Embryonic facial prominence (tissue), 1 donor: ENCODE data around the gene TMC1.

Experiments
- DNase-seq: peaks from one replicate; pipeline ENCODE4 v3.0.0-alpha.2; 2016; ENCODE audit errors: extremely low spot score

The TMC1 gene

DNA sequence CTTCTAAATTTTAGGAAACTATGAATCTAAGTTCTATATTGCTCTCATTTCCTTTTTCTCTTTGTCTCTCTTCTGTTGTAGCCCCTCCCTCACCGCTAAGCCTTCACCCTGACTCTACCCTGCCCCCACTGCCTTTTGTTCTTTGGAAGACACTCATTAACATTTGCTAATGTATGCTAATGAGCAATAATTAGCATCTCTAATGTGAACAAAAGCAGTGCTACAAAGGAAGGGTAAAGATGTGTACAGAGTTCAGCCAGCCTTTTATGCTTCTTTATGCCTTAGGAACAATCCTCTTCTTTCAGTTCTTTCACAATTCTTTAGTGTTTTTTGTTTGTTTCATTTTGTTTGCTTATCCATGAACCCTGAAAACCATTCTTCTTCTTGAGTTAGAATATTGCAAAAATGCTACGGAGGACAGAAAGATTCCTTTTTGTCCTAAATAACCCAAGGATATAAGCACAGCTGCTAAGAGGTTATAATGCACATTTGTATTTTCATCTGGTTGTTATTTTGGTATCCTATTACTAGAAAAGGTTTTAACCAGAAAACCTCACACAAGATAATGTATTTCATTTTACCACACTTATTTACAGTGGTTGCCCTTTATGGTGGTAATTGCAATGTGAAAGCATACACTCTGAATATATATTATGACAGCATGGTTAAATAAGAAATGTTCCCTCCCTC, 159.3 kb downstream of the TMC1 start:
- DNase-seq = peak; percentile 12

GRCh38 chr9:72681283-72681630, 159.8 kb downstream of the TMC1 start:
- DNase-seq = no peak

GRCh38 chr9:72684615-72685014, 163.2 kb downstream of the TMC1 start:
- DNase-seq = no peak

DNA sequence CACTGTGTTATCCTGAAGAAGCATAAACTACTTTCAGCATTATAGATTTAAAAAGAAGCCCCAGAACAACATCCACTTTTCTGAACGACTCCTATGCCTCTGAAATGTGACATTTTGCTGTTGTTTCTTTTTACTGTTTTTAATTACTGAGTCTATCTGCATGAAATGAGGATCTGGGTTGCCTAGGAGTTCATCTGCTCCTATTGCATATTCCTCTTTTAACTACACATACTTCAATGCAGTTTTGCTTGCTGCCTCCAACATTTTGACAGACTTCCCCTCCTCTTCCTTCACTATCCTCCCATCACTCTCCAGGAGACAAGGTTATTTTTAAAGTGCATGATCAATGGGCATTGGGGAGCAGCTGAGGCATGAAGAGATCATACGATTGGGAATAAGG, 164.5 kb downstream of the TMC1 start:
- DNase-seq = no peak

DNA sequence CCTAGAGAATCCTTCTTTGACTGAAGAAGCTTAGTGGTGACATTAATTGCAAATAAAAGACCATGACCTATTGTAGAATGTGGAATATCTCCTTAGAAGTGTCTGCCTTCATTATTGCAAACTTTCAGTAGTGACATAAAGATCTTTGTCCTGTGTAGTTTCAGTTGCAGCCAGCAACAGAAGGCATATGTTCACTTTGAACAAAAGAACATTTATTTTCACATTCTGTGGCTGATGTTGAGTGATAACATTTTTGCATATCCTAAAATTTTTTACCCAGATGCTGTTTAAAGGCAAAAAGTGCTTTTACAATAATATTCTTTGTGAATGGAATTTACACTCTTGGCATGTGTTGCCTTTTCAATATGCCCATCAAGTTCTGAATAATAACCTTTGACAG, 165.9 kb downstream of the TMC1 start:
- DNase-seq = no peak

DNA sequence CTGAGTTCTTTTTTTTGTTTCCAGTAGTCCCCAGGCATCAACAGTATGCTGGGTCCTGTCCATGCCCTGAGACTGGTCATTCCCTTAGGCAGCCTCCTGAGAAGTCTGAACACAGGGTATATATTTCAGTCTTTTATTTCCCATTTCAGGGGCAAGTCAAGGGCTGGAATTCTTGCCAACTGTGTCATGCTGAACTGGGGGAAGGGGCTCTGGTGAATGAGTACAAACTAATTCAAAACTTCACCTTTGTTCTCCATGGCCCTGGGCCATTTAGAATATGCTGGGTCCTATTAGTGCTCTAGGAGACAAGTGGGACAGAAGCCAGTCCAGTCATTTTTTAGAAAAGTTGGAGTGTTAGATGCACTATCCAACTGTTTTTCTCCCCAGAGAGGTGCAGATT, 170.3 kb downstream of the TMC1 start:
- no peak for DNase-seq

DNA sequence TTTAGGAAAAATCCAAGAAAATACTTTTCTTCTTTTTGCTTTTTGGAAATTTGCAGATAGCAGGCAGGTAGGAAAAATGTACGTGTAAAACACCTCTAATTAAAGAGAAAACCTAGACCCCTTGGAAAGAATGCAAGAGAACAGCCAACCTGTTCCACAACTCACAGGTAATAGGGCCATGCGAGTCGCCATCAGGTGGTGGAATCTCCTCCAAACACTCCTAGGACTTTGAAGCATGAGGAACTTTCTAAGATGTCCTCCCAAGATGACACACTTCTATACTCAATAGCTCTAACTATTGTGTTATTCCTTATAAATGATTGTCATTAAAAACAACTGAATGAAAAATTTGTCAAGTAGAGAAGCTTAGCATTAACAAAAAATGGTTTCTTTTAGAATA, 174.0 kb downstream of the TMC1 start:
- no peak for DNase-seq

- no peak for DNase-seq
These were observed 175.1 kb downstream of the TMC1 start for GRCh38 chr9:72696511-72696910.

DNA sequence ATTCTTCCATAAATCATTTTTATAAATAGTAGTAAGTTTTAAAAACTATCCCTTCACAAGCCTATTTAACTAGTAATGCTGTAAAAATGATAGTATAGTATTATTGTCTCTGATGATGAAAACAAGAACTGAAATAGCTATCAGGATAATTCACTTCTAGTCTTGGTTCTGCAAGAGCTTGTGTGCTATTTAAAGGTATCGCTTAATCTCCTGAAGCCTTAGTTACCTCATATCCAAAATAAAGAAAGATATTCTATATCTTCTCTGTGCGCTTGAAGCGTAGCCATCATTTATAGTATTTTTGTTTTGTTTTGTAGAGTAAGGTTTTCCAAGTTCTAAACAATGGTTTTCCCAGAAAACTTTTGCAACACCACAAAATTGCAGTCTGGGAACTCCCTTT, 180.1 kb downstream of the TMC1 start:
- no peak for DNase-seq

DNA sequence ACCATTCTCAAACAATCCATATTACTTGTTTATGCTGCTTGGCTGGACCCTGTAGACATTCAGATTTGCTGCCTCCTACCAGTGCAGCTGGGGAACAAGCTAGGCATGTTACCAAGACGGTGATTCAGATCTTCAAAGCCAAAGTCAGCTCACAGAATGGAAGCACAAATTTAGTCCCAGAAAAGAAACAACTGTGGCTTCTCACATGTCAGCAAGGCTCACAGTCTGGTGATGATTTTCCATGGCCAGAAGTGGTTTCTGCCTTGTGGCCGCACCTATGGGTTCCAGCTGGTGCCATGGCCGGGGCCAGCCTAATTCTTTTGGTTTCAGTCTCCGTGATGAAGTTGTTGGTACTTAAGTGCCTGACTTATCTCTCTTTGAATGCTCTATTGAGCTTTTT, 182.2 kb downstream of the TMC1 start:
- DNase-seq = no peak

DNA sequence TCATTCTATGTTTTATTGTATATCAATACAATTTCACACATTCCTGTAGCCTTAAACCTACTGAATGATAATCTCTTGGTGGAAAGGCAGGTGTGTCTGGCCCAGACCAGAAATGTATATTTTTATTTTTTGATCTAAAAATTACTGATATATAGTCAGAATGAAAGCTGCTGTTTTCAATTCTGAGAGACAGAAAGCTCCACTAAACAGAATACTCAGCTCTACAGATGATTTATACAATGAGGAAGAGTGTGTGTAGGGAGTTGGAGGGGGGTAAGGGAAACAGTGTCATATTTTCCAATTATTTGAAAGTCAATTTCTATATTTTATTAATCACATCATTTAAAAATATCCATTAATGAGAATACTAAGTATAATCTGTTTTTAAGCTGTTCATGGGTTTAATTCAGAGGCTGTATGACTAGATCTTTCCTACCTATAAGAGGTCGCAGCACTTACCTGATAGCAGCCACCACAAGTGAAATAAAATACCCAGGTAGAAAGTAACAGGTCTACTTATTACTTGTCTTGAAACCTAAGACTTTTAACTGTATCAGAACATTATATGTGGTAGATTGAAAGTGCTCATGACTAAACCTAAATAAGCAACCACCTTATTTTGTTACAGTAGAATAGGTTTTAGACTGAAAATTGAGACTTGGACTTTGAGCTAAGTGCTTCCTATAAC, 183.4 kb downstream of the TMC1 start:
- DNase-seq = no peak

GRCh38 chr9:72718503-72718902, 197.1 kb downstream of the TMC1 start:
- no peak for DNase-seq

- DNase-seq = no peak
These were observed 199.7 kb downstream of the TMC1 start for GRCh38 chr9:72721067-72721466.

DNA sequence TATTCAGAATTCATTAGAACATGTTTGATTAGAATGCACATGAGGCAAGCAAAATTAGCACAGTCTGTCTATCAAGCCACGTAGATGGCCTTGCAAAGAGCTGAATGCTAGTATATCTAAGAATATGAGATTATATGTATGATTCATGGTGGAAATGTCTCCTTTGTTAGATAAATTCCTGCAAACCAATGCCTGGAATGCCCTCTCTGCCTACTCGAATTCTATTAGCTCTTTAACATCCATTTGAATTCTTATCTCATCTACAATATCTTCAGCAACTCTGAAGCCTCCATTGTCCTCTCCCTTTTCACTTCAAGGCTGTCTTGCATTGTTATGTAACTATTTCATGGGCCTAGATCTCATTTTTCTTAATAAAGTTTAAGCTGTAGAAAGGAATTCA, 205.5 kb downstream of the TMC1 start:
- no peak for DNase-seq

DNA sequence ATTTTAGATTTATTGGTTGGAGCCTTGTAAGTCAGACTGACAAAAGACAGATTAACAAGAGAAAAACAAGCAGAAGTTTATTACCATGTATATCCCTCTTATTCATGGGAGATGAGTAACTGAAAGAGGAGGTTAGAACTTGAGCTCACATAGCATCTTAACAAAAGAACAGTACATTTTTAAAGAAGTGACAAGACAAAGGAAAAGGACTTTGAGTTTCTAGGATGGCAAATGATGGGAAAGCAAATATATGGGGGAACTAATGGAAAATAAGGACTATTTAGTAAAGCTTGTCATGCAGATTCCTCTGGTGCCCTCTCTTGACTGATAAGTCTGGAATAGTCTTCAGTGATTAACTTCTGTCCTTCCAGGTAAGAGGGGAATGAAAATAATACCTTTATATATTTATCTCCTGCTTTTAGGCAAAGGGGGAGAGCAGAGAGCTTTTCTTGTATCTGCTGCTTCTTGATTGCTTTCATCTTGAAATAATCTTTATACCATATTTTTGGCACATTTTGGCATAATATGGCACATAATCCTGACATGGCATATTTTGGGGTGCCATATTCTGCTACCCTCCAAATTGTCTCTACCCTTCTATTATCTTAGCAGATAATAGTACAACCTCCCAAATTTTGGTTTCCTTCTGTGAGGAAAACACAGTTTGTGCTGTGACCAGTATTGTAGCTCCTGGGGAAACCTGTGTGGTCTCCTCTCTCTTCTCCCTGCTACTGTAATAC, 206.8 kb downstream of the TMC1 start:
- no peak for DNase-seq

DNA sequence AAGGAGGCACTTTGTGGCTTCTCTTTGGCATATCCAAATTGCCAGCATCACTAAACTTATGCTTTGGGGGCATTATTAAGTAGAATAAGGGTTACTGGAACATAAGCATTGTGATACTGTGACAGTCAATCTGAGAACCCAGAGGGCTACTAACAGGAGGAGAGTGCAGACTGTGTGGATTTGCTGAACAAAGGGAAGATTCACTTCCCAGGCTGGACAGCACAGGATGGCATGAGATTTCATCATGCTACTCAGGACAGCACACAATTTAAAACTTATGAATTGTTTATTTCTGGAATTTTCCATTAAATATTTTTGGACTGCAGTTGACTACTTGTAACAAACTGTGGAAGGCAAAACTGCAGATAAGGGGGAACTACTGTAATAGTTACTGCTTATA, 212.5 kb downstream of the TMC1 start:
- DNase-seq = no peak

DNA sequence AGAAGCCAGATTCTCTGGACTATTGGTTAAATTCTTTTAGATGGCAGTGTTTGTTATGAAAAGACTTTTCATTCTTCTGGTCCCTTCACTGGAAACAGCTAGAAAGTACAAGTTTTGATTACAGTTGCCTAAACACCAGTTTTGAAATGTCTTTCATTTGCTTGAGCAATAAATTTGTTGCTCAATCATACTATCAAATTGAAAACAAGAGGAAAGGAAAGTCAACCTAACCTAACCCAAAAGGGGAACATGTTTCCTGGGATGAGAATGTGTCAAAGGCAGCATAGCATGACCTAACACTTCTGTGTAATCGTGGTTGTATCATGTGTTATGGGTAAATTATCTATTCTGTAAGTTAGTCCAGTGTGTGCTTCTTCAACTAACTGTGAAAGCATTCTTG, 213.2 kb downstream of the TMC1 start:
- no peak for DNase-seq

- DNase-seq = no peak
These were observed 222.4 kb downstream of the TMC1 start for GRCh38 chr9:72743836-72744235.

GRCh38 chr9:72749276-72749675, 227.9 kb downstream of the TMC1 start:
- DNase-seq = no peak

- no peak for DNase-seq
These were observed 230.1 kb downstream of the TMC1 start for GRCh38 chr9:72751541-72751940.

DNA sequence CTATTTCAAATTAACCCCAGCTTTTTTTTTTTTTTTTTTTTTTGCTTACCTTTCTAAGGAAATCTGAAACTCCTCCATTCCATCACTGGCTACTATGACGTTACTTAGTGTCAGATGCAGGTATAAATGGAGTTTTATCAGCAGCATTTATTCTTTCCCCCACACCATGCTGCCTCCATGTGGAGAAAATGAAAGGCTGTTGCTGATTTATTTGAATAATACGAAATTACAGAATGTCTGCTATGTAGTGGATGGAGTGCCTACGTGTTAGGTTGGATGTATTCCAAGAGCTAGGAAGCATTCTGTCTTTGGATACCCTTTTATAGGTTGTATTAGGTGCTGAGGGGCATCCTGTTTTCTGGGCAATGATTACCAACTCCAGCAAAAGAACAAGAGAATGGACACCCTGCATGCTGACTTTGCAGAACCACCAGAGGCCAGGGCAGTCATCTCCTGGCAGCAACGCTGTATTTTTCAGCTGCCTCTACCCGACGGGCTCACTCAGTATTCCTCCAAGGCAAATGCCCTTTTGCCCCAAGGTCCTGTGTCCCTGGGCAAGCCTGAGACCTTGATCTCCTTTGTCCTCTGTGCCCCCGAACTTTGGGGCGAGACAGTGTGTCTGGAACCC, 232.0 kb downstream of the TMC1 start:
- DNase-seq = no peak

DNA sequence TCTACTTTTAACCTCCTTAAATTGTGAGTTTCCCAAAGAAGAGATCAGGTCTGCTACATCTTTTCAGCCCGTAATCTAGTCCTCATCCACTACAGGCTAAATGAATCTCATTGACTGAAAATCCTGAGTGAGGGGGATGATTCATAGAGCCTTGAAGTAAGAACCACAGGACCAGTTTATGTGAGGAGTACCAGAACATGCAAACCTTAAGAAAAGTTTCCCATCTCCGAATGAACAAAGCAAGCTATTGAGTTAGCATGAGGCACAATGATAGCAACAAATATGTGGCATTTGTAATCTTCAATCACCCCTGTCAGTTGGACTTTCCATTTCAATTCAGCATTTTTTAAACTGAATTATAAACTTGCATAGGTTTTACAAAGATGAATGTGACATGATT, 234.4 kb downstream of the TMC1 start:
- no peak for DNase-seq

DNA sequence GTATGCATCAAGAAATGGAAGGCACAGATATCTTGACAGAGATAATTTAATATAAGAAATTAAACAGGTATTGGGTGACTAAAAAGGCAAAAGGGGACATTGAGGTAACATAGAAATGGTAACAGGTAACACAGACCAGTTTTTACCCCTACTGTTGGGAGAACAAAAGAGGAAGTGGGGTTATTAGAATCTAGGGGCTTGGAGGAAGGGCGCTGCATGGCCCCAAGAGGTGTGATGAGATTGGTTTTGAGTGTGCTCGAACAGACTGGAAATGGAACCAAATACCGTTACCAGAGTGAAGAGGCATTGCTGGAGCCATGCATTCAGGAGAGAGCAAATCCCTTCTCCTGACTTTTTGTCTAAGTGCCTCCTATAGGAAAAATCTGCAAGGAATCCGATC, 237.5 kb downstream of the TMC1 start:
- DNase-seq = no peak
